B cell (primary cell): Measurements from ENCODE around the gene ITGA2B. TPM values are rescaled to one million over a fixed set of nuclear protein-coding genes. Genes with fewer than 3 reads are reported as not detected.
"Not testable (repeated sequence)": the region's sequence is repeated elsewhere in the genome, so short reads cannot be mapped to it uniquely, and the experiment has no call there.

Experiments
- ATAC-seq: fragments of 200-7000 bp; cut with Tn5 transposase; one replicate; pipeline ENCODE4 v1.10.0; 2021; ENCODE audit warnings: low read depth, mild to moderate bottlenecking, moderate number of reproducible peaks, moderate library complexity
- CTCF ChIA-PET: fragments of 350-600 bp; sonication (Branson Sonifier 250); formaldehyde crosslinking; loops from one replicate; lab custom pipeline; 2021; ENCODE audit warnings: antibody characterized with exemption, inconsistent platforms; lab: Charles Lee
- POLR2A ChIA-PET: fragments of 350-600 bp; sonication (Branson Sonifier 250); formaldehyde crosslinking; loops from one replicate; lab custom pipeline; 2021; ENCODE audit warnings: antibody characterized with exemption; lab: Charles Lee
- DNase-seq: peaks from one replicate; pipeline ENCODE4 v3.0.0; 2013
- H2AFZ ChIP-seq: 2 replicates; pipeline ENCODE4 v1.6.1; 2012; ENCODE audit warnings: mild to moderate bottlenecking, low read depth, low read length; ENCODE audit not compliant: insufficient read depth, poor library complexity, severe bottlenecking
- H3K27ac ChIP-seq, 2 donors: 1 replicate in 1 of 2; 2 replicates in 1 of 2; pipeline ENCODE4 v1.5.1; 2012 to 2013; ENCODE audit warnings: low read length in 2 of 2, mild to moderate bottlenecking in 2 of 2, moderate library complexity in 1 of 2
- H3K27me3 ChIP-seq, 4 experiments: fragments of 200-600 bp in 1 of 4; sonication (generic) in 1 of 4; replicated peaks in 1 of 4; 1 replicate in 2 of 4; 2 replicates in 2 of 4; pipeline versions ENCODE4 v1.6.1 to v1.7.0; 2013 to 2016; ENCODE audit warnings: low read length in 3 of 4, mild to moderate bottlenecking in 2 of 4, mixed read lengths in 1 of 4, moderate library complexity in 1 of 4; ENCODE audit not compliant: insufficient read depth in 4 of 4, control insufficient read depth in 3 of 4; ENCODE audit errors: control extremely low read depth in 1 of 4
- H3K36me3 ChIP-seq, 2 experiments: replicated peaks in 1 of 2; 1 replicate in 1 of 2; 2 replicates in 1 of 2; pipeline versions ENCODE4 v1.6.1 to v1.7.1; 2013; ENCODE audit warnings: low read length in 1 of 2; ENCODE audit not compliant: insufficient read depth in 2 of 2, control insufficient read depth in 1 of 2; ENCODE audit errors: control extremely low read depth in 1 of 2, extremely low read depth in 1 of 2
- H3K4me1 ChIP-seq, 2 donors: fragments of 200-600 bp in 1 of 2; sonication (generic) in 1 of 2; 1 replicate in 1 of 2; 2 replicates in 1 of 2; pipeline versions ENCODE4 v1.5.1 to v1.6.1; 2013 to 2017; ENCODE audit warnings: low read length in 2 of 2; ENCODE audit not compliant: control insufficient read depth in 2 of 2, insufficient read depth in 2 of 2
- H3K4me2 ChIP-seq: replicated peaks from 2 replicates; pipeline ENCODE3; 2012; ENCODE audit warnings: mild to moderate bottlenecking, low read depth, low read length; ENCODE audit not compliant: poor library complexity, severe bottlenecking
- H3K4me3 ChIP-seq, 5 experiments: fragments of 200-600 bp in 1 of 5; sonication (generic) in 1 of 5; 1 replicate in 3 of 5; 2 replicates in 2 of 5; pipeline versions ENCODE4 v1.5.1 to v1.7.0; 2011 to 2016; ENCODE audit warnings: low read length in 4 of 5, mild to moderate bottlenecking in 4 of 5, low read depth in 2 of 5, control low read depth in 1 of 5, moderate library complexity in 1 of 5; ENCODE audit not compliant: insufficient read depth in 1 of 5; ENCODE audit errors: control extremely low read depth in 1 of 5, extremely low read depth in 1 of 5
- H3K79me2 ChIP-seq: fragments of 200-600 bp; sonication (generic); one replicate; pipeline ENCODE4 v1.6.0; 2016; ENCODE audit warnings: low read length; ENCODE audit not compliant: control insufficient read depth, insufficient read depth
- H3K9ac ChIP-seq: fragments of 200-600 bp; sonication (generic); 2 replicates; pipeline ENCODE4 v1.6.1; 2017; ENCODE audit warnings: mild to moderate bottlenecking, low read length, moderate library complexity
- H3K9me3 ChIP-seq, 3 donors: one replicate each; pipeline versions ENCODE4 v1.6.1 to v1.7.1; 2013; ENCODE audit warnings: low read length in 2 of 3; ENCODE audit not compliant: control insufficient read depth in 2 of 3, insufficient read depth in 1 of 3; ENCODE audit errors: control extremely low read depth in 1 of 3
- H4K20me1 ChIP-seq: 2 replicates; pipeline ENCODE4 v1.6.0; 2012; ENCODE audit warnings: mild to moderate bottlenecking, low read length; ENCODE audit not compliant: insufficient read depth, control insufficient read depth, poor library complexity, severe bottlenecking
- H3K27ac Mint-ChIP-seq: one replicate; pipeline ENCODE4 v1.8.0; 2021; ENCODE audit warnings: mixed read lengths
- H3K27me3 Mint-ChIP-seq: one replicate; pipeline ENCODE4 v1.8.0; 2021; ENCODE audit warnings: mixed read lengths
- H3K4me1 Mint-ChIP-seq: one replicate; pipeline ENCODE4 v1.8.0; 2021; ENCODE audit warnings: mixed read lengths
- H3K4me3 Mint-ChIP-seq: one replicate; pipeline ENCODE4 v1.8.0; 2021; ENCODE audit warnings: mixed read lengths
- H3K9me3 Mint-ChIP-seq: one replicate; pipeline ENCODE4 v1.8.0; 2022; ENCODE audit warnings: mixed read lengths; ENCODE audit not compliant: insufficient read depth
- CTCF ChIP-seq: fragments of 200-600 bp; IDR thresholded peaks from one replicate; pipeline ENCODE4 v1.8.0; 2022; ENCODE audit warnings: antibody characterized with exemption, mild to moderate bottlenecking
- EZH2 ChIP-seq: IDR thresholded peaks from 2 replicates; pipeline ENCODE4 v1.6.1; 2012; ENCODE audit warnings: borderline replicate concordance, low read depth, mild to moderate bottlenecking, moderate library complexity, low read length; ENCODE audit not compliant: insufficient read depth, poor library complexity, severe bottlenecking
- WGBS: methylation state at CpG from one replicate; pipeline ENCODE4 v1.1.5; 2013; ENCODE audit warnings: missing lambda C conversion rate; ENCODE audit not compliant: insufficient coverage; 5-methylcytosine and 5-hydroxymethylcytosine counted together
- intact Hi-C: fragments of 100-400 bp; cut with micrococcal nuclease; formaldehyde crosslinking; loops from one replicate; pipeline ENCODE4 v1.10.0; 2022
- polyA plus RNA-seq: library from polyadenylated mRNA; depleted of rRNA; stranded (reverse); fragments of >200 nt; gene quantifications from 2 replicates; pipeline ENCODE4 v1.2.3, GENCODE V29; 2012
- total RNA-seq, 2 donors: library from RNA; stranded (reverse); fragments of 120-200 nt in 1 of 2; gene quantifications; 1 replicate in 1 of 2; 2 replicates in 1 of 2; pipeline versions ENCODE4 v1.2.3 to v1.2.4, GENCODE V29; 2013 to 2022

The ITGA2B gene
- total and polyA plus RNA-seq, 2 donors (not counting 1 experiment from before 2014, with no cell fraction given), result 0.15 to 0.20 TPM

GRCh38 chr17:44343510-44344209, 45.8 kb downstream of the ITGA2B start:
- TF ChIP-seq EZH2 (no peak), CTCF (no peak)
- no peaks in the 10 kb centered on the region for H3K27me3 Mint-ChIP-seq
- intact Hi-C loops, result loop anchor here (2.0 kb wide), 3 partner anchors 133 to 329 kb away; partner anchors contain the start of genes HROB and TMEM101
- H3K27ac Mint-ChIP-seq, result no peak overlapping the region
- no peaks in the 10 kb centered on the region for H4K20me1 ChIP-seq
- DNase-seq (no peak), ATAC-seq (no peak)
- no peak overlapping the region for H3K4me3 ChIP-seq
- peaks cover 7% of the 10 kb centered on the region for H3K79me2 ChIP-seq
- no peaks in the 10 kb centered on the region for H3K36me3 ChIP-seq
- H3K9me3 Mint-ChIP-seq, result no peaks in the 10 kb centered on the region
- peaks cover 0 to 2% (median 0%) of the 10 kb centered on the region in 3 donors for H3K9me3 ChIP-seq
- H3K4me1 ChIP-seq, result peaks cover 32 to 40% of the 10 kb centered on the region in 2 donors
- no peak overlapping the region for H3K27ac ChIP-seq
- no peak overlapping the region for H3K9ac ChIP-seq
- H3K27me3 ChIP-seq, result no peaks in the 10 kb centered on the region
- H3K4me3 Mint-ChIP-seq, result peak overlapping the region; percentile 96
- H3K4me1 Mint-ChIP-seq, result peaks cover 41% of the 10 kb centered on the region
- no peak overlapping the region for H3K4me2 ChIP-seq
- POLR2A ChIA-PET, result no interaction called here
- CTCF ChIA-PET, result interaction anchor here (0.6 to 3.3 kb wide), 8 partner anchors 8 to 220 kb away, joined by 3 to 66 read pairs (median 13); partner anchors contain the start of gene HDAC5
- H2AFZ ChIP-seq, result no peak overlapping the region
- 91% methylated on average over 11 of the region's 11 CpGs for WGBS

- CTCF ChIA-PET, result interaction anchor here (0.7 to 3.6 kb wide), 2 partner anchors 10 to 180 kb away, joined by 4 to 18 read pairs; no protein-coding TSS in a partner anchor
- peaks cover 18% of the 10 kb centered on the region for H3K4me1 Mint-ChIP-seq
- H3K36me3 ChIP-seq, H3K27me3 ChIP-seq, H3K9me3 ChIP-seq, H2AFZ ChIP-seq, ATAC-seq, H3K27me3 Mint-ChIP-seq, H3K4me3 ChIP-seq, H4K20me1 ChIP-seq, H3K79me2 ChIP-seq, H3K4me3 Mint-ChIP-seq, intact Hi-C loops, H3K27ac ChIP-seq, H3K4me2 ChIP-seq, H3K27ac Mint-ChIP-seq, H3K9me3 Mint-ChIP-seq, DNase-seq, H3K9ac ChIP-seq: not testable (repeated sequence)
- POLR2A ChIA-PET, result interaction anchor here (0.7 kb wide), 1 partner anchor 225 kb away, joined by 4 read pairs; no protein-coding TSS in a partner anchor
- 100% methylated on average over 3 of the region's 5 CpGs for WGBS
- peaks cover 3 to 13% of the 10 kb centered on the region in 2 donors for H3K4me1 ChIP-seq
Measured at GRCh38 chr17:44340553-44340952, 48.9 kb downstream of the ITGA2B start.
